ENCODE measurements around the gene HAUS1.
A peak's percentile ranks its signal among the peaks of the same experiment; 100 is the strongest.

The HAUS1 gene

DNA sequence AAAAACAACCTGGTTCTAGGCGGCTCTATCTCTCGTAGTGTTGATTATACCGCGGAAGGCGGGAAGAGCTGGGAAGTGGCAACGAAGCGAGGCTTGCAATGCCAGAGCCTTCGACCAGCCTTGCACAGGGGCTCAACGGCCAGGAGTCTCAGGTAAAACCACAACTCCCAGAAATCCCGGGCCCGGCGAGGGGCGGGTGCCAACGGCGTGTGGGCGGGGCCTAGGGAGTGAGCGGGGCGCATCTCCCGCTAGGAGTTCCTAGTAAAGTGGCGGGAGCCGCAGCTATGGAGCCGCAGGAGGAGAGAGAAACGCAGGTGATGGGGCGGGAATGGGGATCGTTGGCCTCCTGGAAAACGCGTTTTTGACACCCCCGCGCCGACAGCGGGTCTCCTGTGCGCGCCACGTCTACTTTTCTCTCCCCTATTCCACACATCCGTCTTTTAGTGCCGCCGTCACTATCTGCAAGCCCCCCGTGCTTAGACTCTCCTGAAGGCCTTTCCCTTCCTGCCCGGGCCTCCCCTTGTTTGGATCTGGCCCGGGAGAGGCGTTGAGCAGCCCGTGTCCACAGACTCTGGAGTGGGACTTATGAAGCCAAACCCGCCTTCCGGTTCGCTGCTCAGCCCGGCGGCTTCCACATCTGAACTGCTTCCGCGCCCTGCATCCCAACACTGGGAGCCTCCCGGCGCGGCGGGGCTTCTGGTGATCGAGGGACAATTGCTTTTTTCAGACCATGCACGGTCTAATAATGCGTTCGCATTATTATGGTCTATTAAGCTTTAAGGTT, at the start of gene HAUS1:
TSS of gene HAUS1 (plus strand) at position 258 of the 784 bp plus-strand sequence. CDS start at position 285, 27 bp downstream.
- peak within 1 kb of the TSS; percentile 96 for H3K4me3 ChIP-seq (ENCODE audit: low read depth, low read length)
- no peak for TF ChIP-seq CTCF (IDR thresholded peaks at IDR 0.05; ENCODE audit: low read depth, low read length)

DNA sequence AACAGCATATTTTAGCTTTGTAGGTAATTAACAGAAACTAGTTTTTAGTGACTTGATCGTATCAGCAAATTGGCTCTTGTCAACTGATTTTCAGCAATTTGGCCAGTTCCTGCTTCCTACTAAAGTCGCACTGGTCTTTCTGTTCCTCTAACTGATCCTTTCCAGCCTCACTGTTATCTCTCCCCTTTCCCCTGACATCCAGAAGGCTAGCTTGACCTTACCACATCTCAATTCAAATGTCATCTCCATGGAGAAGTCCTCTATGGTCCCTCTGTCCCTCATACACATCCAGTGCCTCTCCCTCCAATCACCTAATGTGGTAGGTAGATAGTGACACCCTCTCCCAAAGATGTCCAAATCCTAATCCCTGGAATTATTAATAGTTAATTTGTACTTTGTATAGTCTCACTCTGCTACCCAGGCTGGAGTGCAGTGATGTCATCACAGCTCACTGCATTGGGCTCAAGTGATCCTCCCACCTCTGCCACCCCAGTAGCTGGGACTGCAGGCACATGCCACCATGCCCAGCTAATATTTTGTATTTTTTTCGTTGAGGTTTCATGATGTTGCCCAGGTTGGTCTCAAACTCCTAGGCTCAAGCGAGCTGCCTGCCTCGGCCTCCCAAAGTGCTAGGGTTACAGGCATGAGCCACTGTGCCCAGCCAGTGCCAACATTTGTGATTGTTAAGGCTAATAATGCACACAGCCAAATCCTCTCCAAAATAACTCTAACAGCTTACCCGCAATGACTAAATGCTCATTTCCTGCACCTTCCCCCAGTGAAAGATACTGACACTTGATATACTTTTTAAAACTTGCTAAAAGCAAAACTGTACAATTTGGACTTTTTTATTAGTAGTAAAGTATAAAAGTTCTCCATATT, 49.0 kb upstream of the HAUS1 start:
- no peak for TF ChIP-seq CTCF (IDR thresholded peaks at IDR 0.05; ENCODE audit: low read depth, low read length)
- H3K4me3 ChIP-seq (ENCODE audit: low read depth, low read length): no peak overlapping the region

DNA sequence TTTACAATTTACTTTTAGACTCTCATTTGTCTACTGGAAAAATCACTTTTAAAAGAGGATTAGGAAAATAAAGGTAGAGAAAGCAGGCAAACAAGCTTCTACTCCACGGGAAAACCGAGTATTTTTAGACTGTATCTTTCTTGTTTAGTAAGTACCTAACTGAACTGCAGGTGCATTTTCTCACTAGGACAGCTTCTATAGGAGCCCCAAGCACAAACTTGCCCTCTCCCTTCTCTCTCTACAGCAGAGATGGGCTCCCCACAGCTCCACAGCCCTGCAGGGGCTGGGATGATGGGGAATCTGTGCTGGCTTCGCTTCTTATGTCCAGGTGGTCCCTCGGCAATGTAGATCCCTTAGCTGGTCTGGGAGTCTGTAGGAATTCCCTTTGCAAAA, 48.4 kb upstream of the HAUS1 start:
- TF ChIP-seq CTCF (IDR thresholded peaks at IDR 0.05; ENCODE audit: low read depth, low read length): no peak

GRCh38 chr18:46060359-46060841, 43.8 kb upstream of the HAUS1 start:
- no peak for TF ChIP-seq CTCF (IDR thresholded peaks at IDR 0.05; ENCODE audit: low read depth, low read length)
- H3K4me3 ChIP-seq (ENCODE audit: low read depth, low read length): no peak overlapping the region

More for the DNA sequence above, 48.4 kb upstream of the HAUS1 start:
- no peak overlapping the region for H3K4me3 ChIP-seq (ENCODE audit: low read depth, low read length)

GRCh38 chr18:46061387-46061786, 42.8 kb upstream of the HAUS1 start:
- H3K4me3 ChIP-seq (ENCODE audit: low read depth, low read length): no peak overlapping the region
- TF ChIP-seq CTCF (IDR thresholded peaks at IDR 0.05; ENCODE audit: low read depth, low read length): no peak

DNA sequence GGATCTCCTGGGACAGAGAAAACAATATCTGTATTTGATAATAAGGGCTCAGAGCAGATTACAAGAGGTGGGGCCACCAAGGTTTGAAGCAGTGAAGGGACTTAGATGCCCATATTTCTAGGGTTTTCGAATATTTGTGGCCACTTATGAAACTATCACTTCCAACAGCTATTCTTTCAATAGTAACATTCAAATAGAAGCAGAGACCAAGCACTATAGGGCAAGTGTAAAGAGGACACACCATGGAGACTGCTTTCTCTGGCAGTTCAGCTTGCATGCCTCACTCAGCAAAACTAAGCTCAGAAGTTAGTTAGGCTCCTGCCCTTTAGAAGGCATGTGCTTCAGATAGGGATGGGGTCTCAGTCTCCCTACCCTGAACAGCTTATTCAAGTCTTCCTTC, 42.4 kb upstream of the HAUS1 start:
- H3K4me3 ChIP-seq (ENCODE audit: low read depth, low read length): no peak overlapping the region
- no peak for TF ChIP-seq CTCF (IDR thresholded peaks at IDR 0.05; ENCODE audit: low read depth, low read length)

DNA sequence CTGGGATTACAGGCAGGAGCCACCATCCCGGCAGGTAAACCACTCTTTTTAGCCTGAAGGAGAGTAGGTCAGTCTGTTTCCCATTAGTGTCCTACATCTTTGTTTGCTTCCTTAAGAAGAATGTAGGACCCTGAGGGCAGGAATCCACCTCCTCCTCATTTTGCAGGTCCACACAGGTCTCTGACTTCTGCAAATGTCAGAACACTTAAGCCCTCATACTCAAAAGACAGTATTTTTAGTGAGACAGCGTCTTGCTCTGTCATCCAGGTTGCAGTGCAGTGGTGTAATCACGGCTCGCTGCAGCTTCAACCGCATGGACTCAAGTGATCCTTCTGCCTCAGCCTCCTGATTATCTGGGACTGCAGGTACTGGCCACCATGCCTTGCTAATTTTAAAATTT, 41.4 kb upstream of the HAUS1 start:
- H3K4me3 ChIP-seq (ENCODE audit: low read depth, low read length): no peak overlapping the region
- TF ChIP-seq CTCF (IDR thresholded peaks at IDR 0.05; ENCODE audit: low read depth, low read length): no peak
